Trophoblast cell (in vitro differentiated cells and primary cell): ENCODE data around the gene UACA.
A peak's percentile ranks its signal among the peaks of the same experiment; 100 is the strongest.

Experiments used
- DNase-seq, 2 donors: peaks; one replicate each; pipeline ENCODE4 v3.0.0-alpha.2; 2016
- H2AFZ ChIP-seq: 2 replicates; pipeline ENCODE4 v1.6.1; 2013; ENCODE audit warnings: low read length, moderate library complexity, mild to moderate bottlenecking; ENCODE audit not compliant: insufficient read depth, poor library complexity
- H2AK5ac ChIP-seq: 2 replicates; pipeline ENCODE4 v1.6.1; 2013; ENCODE audit warnings: mild to moderate bottlenecking, low read length
- H2BK120ac ChIP-seq: 2 replicates; pipeline ENCODE4 v1.6.1; 2013; ENCODE audit warnings: low read length, mild to moderate bottlenecking, moderate library complexity; ENCODE audit not compliant: insufficient read depth, poor library complexity
- H2BK12ac ChIP-seq: 2 replicates; pipeline ENCODE4 v1.6.1; 2013; ENCODE audit warnings: mild to moderate bottlenecking, low read length, moderate library complexity
- H2BK5ac ChIP-seq: 2 replicates; pipeline ENCODE4 v1.6.1; 2013; ENCODE audit warnings: low read length, low read depth, moderate library complexity, mild to moderate bottlenecking; ENCODE audit not compliant: poor library complexity
- H3K14ac ChIP-seq: 2 replicates; pipeline ENCODE4 v1.6.1; 2013; ENCODE audit warnings: mild to moderate bottlenecking, low read length
- H3K18ac ChIP-seq: 2 replicates; pipeline ENCODE4 v1.6.1; 2013; ENCODE audit warnings: mild to moderate bottlenecking, low read length
- H3K23ac ChIP-seq: 2 replicates; pipeline ENCODE4 v1.6.1; 2013; ENCODE audit warnings: low read length
- H3K27ac ChIP-seq: 2 replicates; pipeline ENCODE4 v1.5.1; 2013; ENCODE audit warnings: low read depth, mild to moderate bottlenecking, inconsistent platforms, low read length, moderate library complexity
- H3K27me3 ChIP-seq: 2 replicates; pipeline ENCODE4 v1.6.1; 2013; ENCODE audit warnings: inconsistent platforms, mild to moderate bottlenecking, low read length, moderate library complexity; ENCODE audit not compliant: insufficient read depth
- H3K36me3 ChIP-seq, 2 experiments: 1 replicate in 1 of 2; 2 replicates in 1 of 2; pipeline ENCODE4 v1.6.1; 2013; ENCODE audit warnings: low read length in 2 of 2, mild to moderate bottlenecking in 2 of 2, moderate library complexity in 1 of 2; ENCODE audit not compliant: insufficient read depth in 2 of 2, control insufficient read depth in 1 of 2
- H3K4ac ChIP-seq: 2 replicates; pipeline ENCODE4 v1.6.1; 2013; ENCODE audit warnings: low read depth, mild to moderate bottlenecking, low read length, moderate library complexity
- H3K4me1 ChIP-seq, 2 experiments: 1 replicate in 1 of 2; 2 replicates in 1 of 2; pipeline ENCODE4 v1.6.1; 2013; ENCODE audit warnings: low read length in 2 of 2, mild to moderate bottlenecking in 2 of 2, moderate library complexity in 1 of 2; ENCODE audit not compliant: insufficient read depth in 2 of 2, control insufficient read depth in 1 of 2
- H3K4me2 ChIP-seq: 2 replicates; pipeline ENCODE4 v1.6.1; 2013; ENCODE audit warnings: inconsistent platforms, mild to moderate bottlenecking, low read length, moderate library complexity
- H3K4me3 ChIP-seq: 2 replicates; pipeline ENCODE4 v1.5.1; 2013; ENCODE audit warnings: mild to moderate bottlenecking, low read depth, low read length, inconsistent platforms
- H3K79me1 ChIP-seq: one replicate; pipeline ENCODE4 v1.6.1; 2013; ENCODE audit warnings: low read length
- H3K79me2 ChIP-seq: 2 replicates; pipeline ENCODE4 v1.6.1; 2013; ENCODE audit warnings: low read length, mild to moderate bottlenecking; ENCODE audit not compliant: control insufficient read depth, insufficient read depth, poor library complexity
- H3K9ac ChIP-seq: 2 replicates; pipeline ENCODE4 v1.6.1; 2013; ENCODE audit warnings: mild to moderate bottlenecking, low read length
- H3K9me3 ChIP-seq: 2 replicates; pipeline ENCODE4 v1.6.1; 2013; ENCODE audit warnings: low read depth, mild to moderate bottlenecking, control low read depth, inconsistent platforms, low read length; ENCODE audit not compliant: insufficient read depth
- H4K12ac ChIP-seq: 2 replicates; pipeline ENCODE4 v1.6.1; 2013; ENCODE audit warnings: low read depth, mild to moderate bottlenecking, low read length, moderate library complexity
- H4K8ac ChIP-seq: 2 replicates; pipeline ENCODE4 v1.6.1; 2013; ENCODE audit warnings: low read depth, mild to moderate bottlenecking, low read length, moderate library complexity
- H4K91ac ChIP-seq: one replicate; pipeline ENCODE4 v1.6.1; 2013; ENCODE audit warnings: low read depth, mild to moderate bottlenecking, low read length, moderate library complexity
- WGBS: extraction: QIAGEN DNeasy Blood & Tissue Kit; methylation state at CpG from one replicate; pipeline ENCODE4 v1.1.7; 2013; ENCODE audit warnings: missing lambda C conversion rate; ENCODE audit not compliant: insufficient read length, insufficient coverage; ENCODE audit errors: extremely low coverage; 5-methylcytosine and 5-hydroxymethylcytosine counted together

The UACA gene

DNA sequence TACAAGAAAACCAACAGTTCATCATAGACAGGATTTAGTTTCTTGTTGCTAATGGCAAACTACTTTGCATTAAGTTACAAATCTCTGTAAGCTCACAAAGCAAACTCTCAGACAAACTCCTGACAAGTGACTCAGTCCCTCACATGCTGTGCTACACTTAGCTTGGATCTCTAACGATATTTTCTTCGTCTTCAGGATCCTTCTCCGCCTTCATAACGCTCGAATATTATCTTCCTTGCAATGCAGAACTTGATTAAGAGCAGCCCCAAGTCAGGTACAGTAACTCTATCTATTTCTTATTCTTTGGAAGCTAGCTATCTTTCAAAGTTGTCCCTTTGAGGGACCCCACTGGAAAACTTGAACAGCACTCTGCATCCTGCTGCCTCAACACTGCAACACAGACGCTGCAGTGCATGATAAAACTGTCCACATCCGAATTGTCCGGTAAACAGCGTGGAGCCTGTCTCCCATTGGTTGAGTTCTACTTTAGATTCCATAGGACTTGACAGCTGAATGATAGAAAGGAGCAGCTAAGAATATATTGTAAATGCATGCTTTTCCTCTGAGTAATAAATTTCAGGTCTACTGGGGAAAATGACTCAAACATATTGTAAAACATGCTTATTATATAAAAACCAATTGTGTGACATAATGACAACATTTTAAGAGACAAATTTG, 61.3 kb downstream of the UACA start:
- Histone ChIP-seq H2AFZ (no peak overlapping the region), H3K79me2 (no peaks in the 10 kb centered on the region), H4K91ac (no peak overlapping the region), H2BK12ac (no peak overlapping the region), H3K9me3 (no peaks in the 10 kb centered on the region), H3K27me3 (no peaks in the 10 kb centered on the region), H2AK5ac (no peak overlapping the region), H3K4me3 (no peak overlapping the region), H4K12ac (no peak overlapping the region), H2BK5ac (no peak overlapping the region), H4K8ac (no peak overlapping the region), H3K18ac (no peak overlapping the region), H2BK120ac (no peak overlapping the region), H3K23ac (no peak overlapping the region), H3K36me3 (peaks cover 0 to 2% of the 10 kb centered on the region in 2 experiments), H3K14ac (no peak overlapping the region), H3K27ac (peak overlapping the region; percentile 1), H3K79me1 (peaks cover 4% of the 10 kb centered on the region), H3K9ac (no peak overlapping the region), H3K4me2 (no peak overlapping the region), H3K4me1 (peaks cover 0 to 3% of the 10 kb centered on the region in 2 experiments), H3K4ac (no peak overlapping the region)
- DNase-seq, result peak in 1 of 2 donors; percentile 49
- WGBS, result no CpG with 5 or more reads among the region's 9 CpGs

DNA sequence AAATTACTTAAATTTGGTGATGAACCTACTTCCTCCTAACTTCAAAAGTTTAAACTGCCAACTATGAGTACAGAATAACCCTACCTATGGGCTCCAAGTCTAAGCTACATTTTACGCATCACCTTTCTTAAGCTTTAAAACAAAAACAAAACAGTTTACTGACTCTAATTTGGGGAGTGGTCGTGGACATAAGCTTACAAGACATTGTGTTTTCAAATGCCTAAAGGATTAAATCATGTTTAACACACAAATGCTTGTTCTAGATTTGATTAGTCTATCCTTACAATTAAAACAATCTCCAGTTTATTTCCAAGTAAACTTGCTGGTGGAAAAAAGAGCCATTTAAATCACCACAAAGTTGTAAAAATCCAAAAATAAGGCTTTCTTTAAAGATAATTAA, 62.2 kb downstream of the UACA start:
- H3K9ac ChIP-seq, result no peak overlapping the region
- H3K4ac ChIP-seq, result no peak overlapping the region
- H2AK5ac ChIP-seq, result no peak overlapping the region
- no peak overlapping the region for H3K14ac ChIP-seq
- no peaks in the 10 kb centered on the region for H3K9me3 ChIP-seq
- no peak overlapping the region for H2AFZ ChIP-seq
- H4K12ac ChIP-seq, result no peak overlapping the region
- H3K36me3 ChIP-seq, result peaks cover 0 to 2% of the 10 kb centered on the region in 2 experiments
- DNase-seq, result no peak
- no peak overlapping the region for H4K91ac ChIP-seq
- no peak overlapping the region for H3K4me2 ChIP-seq
- H2BK12ac ChIP-seq, result no peak overlapping the region
- H3K79me2 ChIP-seq, result no peaks in the 10 kb centered on the region
- no peak overlapping the region for H3K23ac ChIP-seq
- WGBS, result no CpG with 5 or more reads among the region's 2 CpGs
- no peak overlapping the region for H2BK5ac ChIP-seq
- H4K8ac ChIP-seq, result no peak overlapping the region
- no peaks in the 10 kb centered on the region for H3K27me3 ChIP-seq
- no peak overlapping the region for H3K18ac ChIP-seq
- H3K4me3 ChIP-seq, result no peak overlapping the region
- H3K79me1 ChIP-seq, result peaks cover 4% of the 10 kb centered on the region
- H3K27ac ChIP-seq, result no peak overlapping the region
- peaks cover 0 to 3% of the 10 kb centered on the region in 2 experiments for H3K4me1 ChIP-seq
- no peak overlapping the region for H2BK120ac ChIP-seq

DNA sequence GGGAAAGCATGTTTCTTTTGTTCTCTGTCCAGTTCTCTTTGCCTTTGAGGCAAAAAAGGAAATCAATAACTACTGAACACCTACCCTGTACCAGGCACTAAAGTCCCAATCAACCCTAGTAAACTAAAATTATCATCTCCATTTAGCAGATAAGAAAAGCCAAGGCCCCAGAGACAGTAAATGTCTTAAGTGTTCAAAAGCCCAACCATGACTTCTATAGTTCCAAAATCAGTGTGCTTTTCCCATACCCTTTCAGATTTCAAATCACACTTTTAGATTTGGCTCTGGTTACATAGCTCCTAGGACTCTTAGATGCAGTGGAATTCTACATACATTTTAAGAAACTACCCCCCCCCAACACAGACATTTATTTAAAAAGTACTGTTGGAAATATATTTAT, 63.5 kb downstream of the UACA start:
- Histone ChIP-seq H3K9me3 (no peaks in the 10 kb centered on the region), H2BK5ac (no peak overlapping the region), H3K4me2 (no peak overlapping the region), H3K9ac (no peak overlapping the region), H3K18ac (no peak overlapping the region), H3K4ac (no peak overlapping the region), H3K27me3 (no peaks in the 10 kb centered on the region), H2AK5ac (no peak overlapping the region), H2AFZ (no peak overlapping the region), H3K79me1 (peaks cover 4% of the 10 kb centered on the region), H3K23ac (no peak overlapping the region), H3K4me3 (no peak overlapping the region), H3K79me2 (no peaks in the 10 kb centered on the region), H3K36me3 (peaks cover 0 to 2% of the 10 kb centered on the region in 2 experiments), H4K91ac (no peak overlapping the region), H4K12ac (no peak overlapping the region), H4K8ac (no peak overlapping the region), H3K27ac (no peak overlapping the region), H2BK12ac (no peak overlapping the region), H3K4me1 (peaks cover 0 to 3% of the 10 kb centered on the region in 2 experiments), H2BK120ac (no peak overlapping the region), H3K14ac (no peak overlapping the region)
- no peak for DNase-seq

DNA sequence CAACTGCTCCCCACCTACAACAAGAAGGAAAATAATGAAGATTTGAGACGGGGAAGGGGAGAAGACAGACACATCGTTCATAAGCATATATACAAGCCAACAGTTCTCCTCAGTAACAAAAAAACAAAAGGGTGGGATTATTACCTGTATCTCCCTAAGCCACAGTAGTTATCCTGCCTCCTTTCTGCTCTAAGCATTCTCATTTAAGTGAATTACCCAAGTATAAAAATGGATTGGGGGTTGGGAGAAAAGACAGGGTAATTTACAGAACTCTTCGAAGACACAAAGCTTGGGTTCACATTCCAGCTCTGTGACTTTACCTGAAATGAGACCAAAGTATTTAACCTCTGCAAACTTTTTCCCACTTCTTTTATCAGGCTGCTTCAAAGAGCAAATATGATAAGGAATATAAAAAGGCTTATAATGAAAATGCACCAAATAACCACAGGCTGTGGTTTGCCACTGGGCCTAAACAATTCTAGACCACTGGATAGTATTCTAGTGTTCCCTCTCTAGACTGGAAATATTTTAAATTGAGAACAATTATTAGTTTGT, 64.4 kb downstream of the UACA start:
- no peaks in the 10 kb centered on the region for H3K9me3 ChIP-seq
- no peak overlapping the region for H2AK5ac ChIP-seq
- no peak overlapping the region for H3K4me3 ChIP-seq
- H4K91ac ChIP-seq, result no peak overlapping the region
- no peak overlapping the region for H3K23ac ChIP-seq
- no peak overlapping the region for H3K18ac ChIP-seq
- H3K79me2 ChIP-seq, result no peaks in the 10 kb centered on the region
- H4K8ac ChIP-seq, result no peak overlapping the region
- no peaks in the 10 kb centered on the region for H3K27me3 ChIP-seq
- no peak overlapping the region for H2BK12ac ChIP-seq
- peaks cover 0 to 3% of the 10 kb centered on the region in 2 experiments for H3K4me1 ChIP-seq
- no CpG with 5 or more reads among the region's 3 CpGs for WGBS
- DNase-seq, result no peak
- no peak overlapping the region for H4K12ac ChIP-seq
- no peak overlapping the region for H3K27ac ChIP-seq
- H3K4me2 ChIP-seq, result no peak overlapping the region
- H2BK120ac ChIP-seq, result no peak overlapping the region
- H2BK5ac ChIP-seq, result no peak overlapping the region
- no peak overlapping the region for H3K9ac ChIP-seq
- H3K79me1 ChIP-seq, result peaks cover 4% of the 10 kb centered on the region
- no peak overlapping the region for H2AFZ ChIP-seq
- H3K14ac ChIP-seq, result no peak overlapping the region
- H3K36me3 ChIP-seq, result peaks cover 0 to 2% of the 10 kb centered on the region in 2 experiments
- no peak overlapping the region for H3K4ac ChIP-seq
